Kidney (tissue), 22 donors: ENCODE measurements around the gene IFNA17. TPM values are rescaled to one million over a fixed set of nuclear protein-coding genes. Genes with fewer than 3 reads are reported as not detected.

ENCODE experiments used
- DNase-seq, 5 donors: peaks; one replicate each; pipeline ENCODE4 v3.0.0-alpha.2; 2013 to 2020
- FAIRE-seq: peaks from 2 replicates; lab custom pipeline; 2012; peaks lifted over from hg19 to GRCh38; lab: Jason Lieb, UNC
- H3K27ac ChIP-seq, 2 donors: one replicate each; pipeline ENCODE4 v1.7.0; 2013; ENCODE audit warnings: low read depth in 2 of 2, low read length in 2 of 2, inconsistent platforms in 1 of 2
- H3K27me3 ChIP-seq: one replicate; pipeline ENCODE4 v1.7.1; 2013; ENCODE audit warnings: low read length, inconsistent platforms; ENCODE audit not compliant: control insufficient read depth, insufficient read depth
- H3K36me3 ChIP-seq, 3 donors: one replicate each; pipeline versions ENCODE4 v1.7.0 to v1.7.1; 2013; ENCODE audit warnings: low read length in 3 of 3, control low read depth in 1 of 3, inconsistent platforms in 1 of 3; ENCODE audit not compliant: insufficient read depth in 3 of 3, control insufficient read depth in 2 of 3
- H3K4me1 ChIP-seq, 3 donors: one replicate each; pipeline versions ENCODE4 v1.7.0 to v1.7.1; 2013; ENCODE audit warnings: low read length in 3 of 3, inconsistent platforms in 1 of 3, low read depth in 1 of 3; ENCODE audit not compliant: control insufficient read depth in 2 of 3, insufficient read depth in 2 of 3
- H3K4me3 ChIP-seq, 3 donors: one replicate each; pipeline versions ENCODE4 v1.7.0 to v1.8.1; 2013; ENCODE audit warnings: low read length in 3 of 3, control low read depth in 1 of 3, inconsistent platforms in 1 of 3
- H3K9ac ChIP-seq, 3 donors: one replicate each; pipeline versions ENCODE4 v1.7.0 to v1.7.1; 2013; ENCODE audit warnings: low read length in 3 of 3, control low read depth in 1 of 3, inconsistent platforms in 1 of 3
- H3K9me3 ChIP-seq, 3 donors: one replicate each; pipeline versions ENCODE4 v1.7.0 to v1.7.1; 2013; ENCODE audit warnings: low read length in 3 of 3, control low read depth in 1 of 3, inconsistent platforms in 1 of 3; ENCODE audit not compliant: control insufficient read depth in 2 of 3, insufficient read depth in 1 of 3
- CTCF ChIP-seq: IDR thresholded peaks from 3 replicates; pipeline ENCODE4 v1.5.1; 2012; ENCODE audit warnings: mild to moderate bottlenecking, moderate library complexity, borderline replicate concordance; ENCODE audit not compliant: insufficient read depth; ENCODE audit errors: extremely low read depth
- intact Hi-C: fragments of 100-400 bp; cut with DNase I; formaldehyde crosslinking; loops from one replicate; pipeline ENCODE4 v1.11.1; 2022
- long read RNA-seq, 10 donors: library from polyadenylated mRNA in 1 of 10; unstranded in 1 of 10; transcript quantifications; one replicate each; pipeline ENCODE4 v2.0.0 and lab custom pipeline, GENCODE V29; 2021 to 2026
- polyA plus RNA-seq: library from polyadenylated mRNA; stranded (reverse); fragments of 350-450 nt; fragmentation: Illumina TruSeq; extraction: RNeasy Lipid Tissue Mini Kit (QIAGEN cat#74804); gene quantifications from one replicate; pipeline ENCODE4 v1.2.3, GENCODE V29; 2014; ENCODE audit warnings: low read depth, low replicate concordance; ENCODE audit not compliant: insufficient read depth
- total RNA-seq: library from RNA; stranded (reverse); fragmentation: NEBNext Ultra II Directional; extraction: Animal tissue kit (Norgen Biotek cat#: 25700); gene quantifications from one replicate; pipeline ENCODE4 v1.2.1, GENCODE V29; 2021
- donor health status: control.
- donor health status: control.
- donor health status: control.
- donor health status: control.
- donor health status: control.
- donor health status: DM: yes; HTN: yes; CAD: no.
- donor health status: Normal renal cell carcinoma (clear cell type).

IFNA17 gene
- total RNA-seq = not detected
- polyA plus RNA-seq = not detected
- long read RNA-seq, donor 1 = 0 reads
- long read RNA-seq, donor 2 = 0 reads
- long read RNA-seq, donor 3 = 0 reads
- long read RNA-seq, donor 4 = 0 reads
- long read RNA-seq, donor 5 = 0 reads
- long read RNA-seq, donor 6 = 0 reads
- long read RNA-seq, donor 7 = 0 reads
- long read RNA-seq, donor 8 = 0 reads
- long read RNA-seq, donor 9 = 0 reads
- long read RNA-seq, donor 10 = 0 reads

GRCh38 chr9:21228122-21228521 is at the start of gene IFNA17:
Gene IFNA17 (minus strand): TSS chr9:21228222. CDS start chr9:21228173, 49 bp downstream.
- intact Hi-C loops = no loop called here
- H3K27ac ChIP-seq = no peak within 1 kb of the TSS
- DNase-seq = no peak
- no peaks in the 10 kb centered on the region for H3K36me3 ChIP-seq
- TF ChIP-seq CTCF = no peak
- H3K27me3 ChIP-seq = no peaks in the 10 kb centered on the region
- H3K4me1 ChIP-seq = no peaks in the 10 kb centered on the region
- H3K9ac ChIP-seq = no peak within 1 kb of the TSS
- H3K4me3 ChIP-seq = no peak within 1 kb of the TSS
- no peaks in the 10 kb centered on the region for H3K9me3 ChIP-seq
- FAIRE-seq = no peak

GRCh38 chr9:21268347-21268657 is 40.3 kb upstream of the IFNA17 start:
- FAIRE-seq (no peak), DNase-seq (no peak)
- intact Hi-C loops = no loop called here
- H3K9ac ChIP-seq = no peak overlapping the region
- no peaks in the 10 kb centered on the region for H3K36me3 ChIP-seq
- no peak overlapping the region for H3K27ac ChIP-seq
- no peaks in the 10 kb centered on the region for H3K27me3 ChIP-seq
- no peak overlapping the region for H3K4me3 ChIP-seq
- no peaks in the 10 kb centered on the region for H3K4me1 ChIP-seq
- H3K9me3 ChIP-seq = no peaks in the 10 kb centered on the region
- TF ChIP-seq CTCF = no peak

GRCh38 chr9:21267485-21268346 is 39.7 kb upstream of the IFNA17 start:
- H3K27ac ChIP-seq = no peak overlapping the region
- intact Hi-C loops = no loop called here
- no peaks in the 10 kb centered on the region for H3K27me3 ChIP-seq
- TF ChIP-seq CTCF = no peak
- DNase-seq (no peak), FAIRE-seq (no peak)
- no peaks in the 10 kb centered on the region for H3K36me3 ChIP-seq
- no peaks in the 10 kb centered on the region for H3K4me1 ChIP-seq
- H3K4me3 ChIP-seq = no peak overlapping the region
- H3K9me3 ChIP-seq = no peaks in the 10 kb centered on the region
- no peak overlapping the region for H3K9ac ChIP-seq
